Stimulated activated CD4-positive, alpha-beta T cell treated with anti-CD3 and anti-CD28 coated beads, Interleukin-4, amount 100 ng/mL, for 24 hours (primary cell): ENCODE results near the gene PLPP4.

Experiments
- DNase-seq: peaks from one replicate; pipeline ENCODE4 v3.0.0-alpha.2; 2020

The PLPP4 gene

DNA sequence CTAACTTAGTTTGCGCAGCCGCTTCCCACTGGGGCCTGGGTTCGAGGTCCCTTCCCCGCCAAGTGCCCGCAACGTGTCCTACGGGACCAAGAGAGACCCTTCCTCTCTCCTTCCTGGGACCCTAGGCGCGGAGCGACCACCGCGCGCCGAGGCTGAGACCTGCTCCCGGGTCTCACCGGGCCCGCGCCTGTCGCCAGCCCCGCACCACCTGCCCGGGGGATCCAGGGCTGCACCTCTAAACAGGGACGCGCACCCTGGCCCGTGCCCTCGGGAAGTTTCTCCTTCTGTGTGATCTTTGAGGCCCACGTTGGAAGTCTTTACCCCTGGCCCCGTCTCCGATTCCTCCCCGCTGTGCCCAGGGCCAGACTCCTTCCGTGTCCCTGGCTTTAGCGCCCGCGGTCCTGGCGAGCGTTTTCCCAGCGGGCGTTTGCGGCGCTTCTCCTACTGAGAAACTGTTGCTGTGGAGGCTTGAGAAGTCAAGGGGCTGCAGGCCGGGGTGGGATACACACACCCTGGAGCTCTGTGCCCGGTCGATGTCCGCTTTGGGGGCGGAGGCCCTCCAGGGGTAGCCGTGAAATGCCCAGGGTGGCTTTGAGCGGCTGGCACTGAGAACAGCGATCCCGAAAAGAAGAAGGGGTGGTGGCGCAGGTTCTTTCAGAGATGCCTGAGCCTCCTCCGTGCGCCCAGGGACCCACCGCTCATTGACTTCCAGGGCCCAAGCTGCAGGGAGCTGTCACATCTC is 575 bp downstream of the PLPP4 start:
- no peak for DNase-seq

DNA sequence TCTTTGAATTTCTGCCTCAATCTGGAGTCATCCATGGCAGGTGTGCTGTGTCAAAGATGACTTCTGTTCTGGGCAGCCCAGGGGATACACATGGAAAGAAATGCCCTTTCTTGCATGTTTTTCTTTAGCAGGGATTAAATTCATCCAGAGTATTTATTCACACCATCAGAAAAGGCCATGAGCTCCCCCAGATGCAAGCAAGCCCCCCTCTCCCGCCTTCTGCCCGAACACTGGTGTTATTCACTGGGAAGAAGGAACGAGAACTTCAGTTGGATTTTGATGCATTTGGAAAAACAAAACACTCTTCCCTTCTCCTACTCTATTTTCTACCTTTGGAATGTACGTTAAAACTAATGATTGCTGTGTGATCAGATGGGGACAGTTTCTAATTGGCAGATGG is 1.4 kb downstream of the PLPP4 start:
- DNase-seq, result no peak

DNA sequence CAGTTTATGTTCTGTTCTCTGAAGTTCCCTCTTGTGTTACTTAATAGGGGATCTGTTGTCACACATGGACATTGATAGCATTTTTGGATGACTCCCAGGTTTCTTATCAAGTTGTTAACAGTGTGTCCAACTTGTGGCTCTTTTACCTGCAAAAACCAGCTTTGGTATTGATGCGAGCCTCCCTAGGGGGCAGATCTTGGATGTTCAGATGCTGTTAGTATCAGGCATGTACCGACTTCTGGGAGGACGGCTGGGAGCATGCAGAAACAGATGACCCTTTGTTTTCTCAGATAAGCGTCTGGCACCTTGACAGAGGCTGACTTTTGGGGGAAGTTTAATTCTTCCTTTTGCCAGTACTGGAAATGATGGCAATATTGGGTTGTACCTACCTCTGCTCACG is 2.2 kb downstream of the PLPP4 start:
- no peak for DNase-seq

- DNase-seq, result no peak
Observed at GRCh38 chr10:120460186-120460585, 3.2 kb downstream of the PLPP4 start.

DNA sequence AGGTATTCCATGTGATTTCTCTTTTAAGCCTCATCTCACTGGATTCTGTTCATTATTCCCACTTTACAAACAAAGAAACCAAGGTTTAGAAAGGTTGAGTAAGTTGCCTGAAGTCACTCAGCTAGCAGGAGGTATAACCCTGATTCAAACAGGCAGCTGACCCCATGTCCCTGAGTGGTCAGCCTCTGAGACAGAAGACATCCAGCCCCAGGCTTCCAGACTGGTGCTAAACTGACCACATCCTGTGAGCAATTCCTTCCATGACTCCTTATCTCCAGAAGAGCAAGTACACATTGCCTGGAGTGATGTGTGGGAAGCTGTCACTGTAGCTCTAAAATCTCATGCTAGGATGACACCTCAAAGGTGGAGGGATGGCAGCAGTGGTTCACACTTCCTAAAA is 3.7 kb downstream of the PLPP4 start:
- no peak for DNase-seq

DNA sequence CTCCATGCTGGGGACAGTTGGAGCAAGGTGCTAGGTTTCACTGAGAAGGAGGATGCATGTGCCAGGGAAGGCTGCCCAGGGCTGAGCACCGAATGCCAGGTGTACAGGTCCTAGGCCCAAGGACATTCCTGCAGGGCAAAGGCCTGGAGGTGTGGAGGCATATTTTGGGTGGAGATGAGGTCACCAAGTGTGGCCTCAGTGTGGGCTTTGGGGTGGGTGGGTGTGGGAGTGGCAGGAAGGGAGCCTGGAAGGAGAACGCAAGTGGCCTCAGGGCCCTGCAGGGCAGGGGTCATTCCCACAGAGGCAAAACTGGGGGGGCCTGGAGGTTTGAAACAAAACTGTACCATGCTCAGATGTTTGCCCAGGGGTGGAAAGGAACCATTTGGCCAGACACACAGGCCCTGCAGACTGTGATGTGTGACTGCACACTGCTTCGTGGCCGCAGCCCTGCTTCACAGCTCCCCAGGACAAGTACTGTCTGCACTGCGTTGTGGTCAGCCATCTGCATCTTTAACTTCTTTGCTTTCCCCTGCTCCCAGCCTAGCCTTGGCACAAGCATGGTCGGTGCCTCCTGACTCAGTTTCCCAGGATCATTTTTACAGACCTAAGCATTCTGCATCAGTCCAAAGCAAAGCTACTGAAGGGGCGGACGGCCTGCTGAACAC is 5.1 kb downstream of the PLPP4 start:
- DNase-seq, result no peak

GRCh38 chr10:120465138-120465537 is 8.1 kb downstream of the PLPP4 start:
- no peak for DNase-seq

DNA sequence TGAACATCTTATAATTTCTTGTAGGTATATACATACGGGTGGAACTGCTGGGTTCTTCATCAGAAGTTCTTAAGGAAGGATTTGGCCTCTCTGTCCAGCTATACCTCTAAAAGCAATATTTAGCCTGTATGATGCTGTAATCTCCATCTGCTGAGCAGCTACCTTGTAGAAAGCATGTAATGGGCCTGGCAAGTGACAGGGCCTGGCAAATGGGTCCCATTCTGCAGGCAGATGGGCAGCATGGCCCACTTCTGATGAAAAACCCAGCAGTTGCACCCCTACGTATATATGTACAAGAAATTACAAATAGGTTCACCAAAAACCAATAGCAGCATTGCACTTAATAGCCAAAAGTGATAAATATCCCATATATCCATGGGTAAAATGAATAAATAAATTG is 9.0 kb downstream of the PLPP4 start:
- no peak for DNase-seq

- DNase-seq, result no peak
Observed at GRCh38 chr10:120473593-120473992, 16.6 kb downstream of the PLPP4 start.

DNA sequence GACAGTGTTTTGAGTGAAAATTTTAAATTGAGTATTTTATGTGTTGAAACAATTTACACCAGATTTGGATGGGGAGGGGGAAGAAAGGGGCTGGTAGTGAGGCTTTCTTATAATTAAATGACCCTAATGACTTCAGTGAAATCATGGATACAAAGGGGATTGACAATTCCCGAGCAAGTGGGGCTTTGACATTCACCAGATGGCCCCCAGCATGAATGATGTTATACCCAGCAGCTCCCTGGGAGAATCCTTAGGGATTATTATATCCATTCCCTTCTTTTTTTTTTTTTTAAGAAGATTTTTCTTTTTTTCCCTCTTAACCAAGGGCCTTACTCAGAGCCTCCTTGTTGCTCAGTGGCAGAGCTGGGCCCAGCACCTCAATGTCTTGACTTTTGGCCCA is 17.9 kb downstream of the PLPP4 start:
- DNase-seq, result no peak

DNA sequence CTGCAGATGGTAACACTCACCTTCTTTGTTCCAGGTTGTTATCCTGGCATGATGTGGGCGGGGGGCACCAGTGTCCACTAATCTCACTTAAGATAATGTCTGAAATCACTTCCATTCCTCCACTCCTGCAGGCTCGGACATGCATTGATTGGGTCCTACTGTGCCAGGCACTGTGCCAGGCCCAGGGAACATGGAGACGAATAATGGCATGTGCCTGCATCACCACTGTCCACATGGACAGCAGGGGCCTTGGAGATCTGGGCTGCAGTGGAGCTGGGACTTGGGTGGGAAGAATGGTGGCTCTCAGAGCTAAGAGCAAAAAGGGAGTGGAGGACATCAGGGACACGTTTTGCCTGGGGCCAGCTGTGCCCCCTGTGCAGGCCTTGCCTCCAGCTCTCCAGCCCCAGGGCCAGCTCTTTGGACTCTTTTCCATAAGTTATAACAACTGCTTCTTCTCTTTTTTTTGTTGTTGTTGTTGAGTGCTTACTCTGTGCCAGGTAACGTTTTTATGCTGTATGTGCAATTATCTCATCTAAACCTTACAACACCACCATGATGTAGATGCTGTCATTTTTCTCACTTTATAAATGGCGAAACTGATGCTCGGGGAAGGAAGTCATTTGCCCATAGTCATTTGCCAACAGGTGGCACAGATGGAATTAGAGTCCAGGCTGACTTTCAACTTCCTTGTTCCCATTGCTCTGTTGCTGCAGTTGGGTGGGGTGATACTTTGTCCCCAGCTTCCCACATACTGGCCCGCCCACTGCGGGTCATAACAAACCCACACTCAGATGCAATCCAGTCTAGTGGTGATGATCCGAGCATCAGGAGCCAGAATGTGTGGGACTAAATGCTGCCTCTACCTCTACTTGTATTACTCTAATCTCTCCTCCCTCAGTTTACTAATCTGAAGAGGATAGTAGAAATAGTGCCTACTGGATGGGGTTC is 19.1 kb downstream of the PLPP4 start:
- DNase-seq, result no peak

DNA sequence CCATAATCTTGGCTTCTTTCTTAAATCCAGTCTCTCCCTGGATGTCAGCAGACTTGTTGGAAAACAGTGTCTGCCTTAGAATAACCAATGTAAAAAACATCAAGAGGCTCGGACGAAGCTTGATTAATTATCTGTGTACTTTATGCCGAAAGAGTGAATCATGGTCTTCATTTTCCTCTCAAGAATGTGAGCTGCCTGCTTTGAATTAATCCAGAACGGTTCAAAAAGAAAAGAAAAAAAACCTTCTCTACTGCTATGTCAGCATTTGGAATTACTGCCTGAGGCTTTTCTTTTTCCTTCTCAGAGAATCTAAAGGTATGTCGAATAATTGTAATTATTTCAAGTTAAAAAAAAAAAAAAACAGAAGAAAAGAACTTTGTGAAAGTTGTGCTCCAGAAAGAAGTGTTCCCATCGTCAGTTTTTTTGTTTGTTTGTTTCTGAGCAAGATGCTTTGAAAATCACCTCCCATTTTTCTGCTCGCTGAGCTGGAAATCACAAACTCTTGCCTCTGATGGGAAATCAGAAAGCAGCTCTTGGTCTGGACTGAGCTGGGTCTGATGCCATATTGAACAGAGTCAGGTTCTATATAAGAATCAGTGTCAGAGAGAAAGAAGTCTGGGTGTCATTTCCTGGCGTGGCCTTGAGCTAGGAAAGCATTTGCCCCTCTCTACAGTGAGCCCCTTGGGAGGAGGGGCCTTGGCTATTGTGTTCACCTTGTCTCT is 20.2 kb downstream of the PLPP4 start:
- no peak for DNase-seq

DNA sequence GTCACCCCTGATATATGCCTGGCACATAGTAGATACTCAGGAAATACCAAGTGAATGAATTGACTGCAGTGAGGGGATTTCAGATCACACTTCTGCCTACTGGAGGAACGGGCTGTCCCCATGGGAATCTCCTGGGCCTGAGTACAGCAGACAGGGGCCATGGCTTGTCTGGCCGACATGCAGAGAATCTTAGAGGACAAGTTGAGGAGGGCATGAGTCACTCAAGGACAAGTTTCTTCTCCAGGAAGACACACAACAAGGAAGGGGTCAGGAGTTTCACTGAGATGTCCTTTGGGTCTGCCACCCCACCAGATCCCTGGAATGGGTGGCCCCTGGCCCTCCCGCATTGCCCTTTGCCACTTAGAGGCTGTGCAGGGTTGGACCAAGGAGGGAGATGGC is 20.7 kb downstream of the PLPP4 start:
- no peak for DNase-seq

GRCh38 chr10:120478386-120478785 is 21.4 kb downstream of the PLPP4 start:
- no peak for DNase-seq

DNA sequence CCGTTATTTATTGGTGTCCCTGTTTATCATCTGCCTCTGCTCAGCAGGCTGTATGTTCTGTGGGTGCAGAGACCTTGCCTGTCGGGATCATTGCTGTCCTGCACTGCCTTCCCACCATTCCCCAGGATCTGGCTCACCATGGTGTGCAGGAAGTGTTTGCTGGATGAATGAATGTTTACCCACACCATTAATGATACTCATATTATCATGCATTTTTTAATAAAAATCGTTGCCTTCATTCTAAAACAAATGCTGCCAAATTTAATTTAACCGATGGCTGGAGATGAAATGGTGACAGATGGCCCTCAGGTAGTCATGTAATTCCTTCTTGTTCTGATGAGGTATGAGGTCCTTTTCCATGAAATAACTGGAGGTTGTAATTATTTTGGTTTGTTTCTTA is 22.5 kb downstream of the PLPP4 start:
- DNase-seq, result no peak

DNA sequence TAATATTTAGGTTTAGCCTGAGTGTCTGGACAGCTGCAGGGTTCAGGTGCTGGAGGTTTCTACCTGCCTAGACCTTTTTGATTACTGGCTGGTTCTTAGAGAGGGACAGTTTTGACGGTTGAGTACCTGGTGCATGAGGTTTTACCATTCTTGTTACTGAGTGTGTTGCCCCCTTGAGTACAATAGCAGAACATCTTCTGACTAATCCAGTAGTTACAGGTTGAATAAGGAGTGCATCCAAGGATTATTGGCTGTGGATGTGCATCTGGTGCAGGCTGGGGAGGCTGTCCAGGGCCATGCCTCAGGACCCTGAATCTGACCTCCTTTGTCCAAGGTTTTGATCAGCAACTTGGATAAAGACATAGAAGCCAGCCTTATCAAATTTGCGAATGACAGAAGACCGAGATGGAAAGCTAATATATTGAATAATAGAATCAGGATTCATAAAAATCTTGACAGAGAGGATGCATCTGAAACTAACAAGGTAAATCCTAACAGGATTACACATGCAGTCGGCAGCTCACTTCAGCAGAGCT is 23.1 kb downstream of the PLPP4 start:
- DNase-seq, result no peak

DNA sequence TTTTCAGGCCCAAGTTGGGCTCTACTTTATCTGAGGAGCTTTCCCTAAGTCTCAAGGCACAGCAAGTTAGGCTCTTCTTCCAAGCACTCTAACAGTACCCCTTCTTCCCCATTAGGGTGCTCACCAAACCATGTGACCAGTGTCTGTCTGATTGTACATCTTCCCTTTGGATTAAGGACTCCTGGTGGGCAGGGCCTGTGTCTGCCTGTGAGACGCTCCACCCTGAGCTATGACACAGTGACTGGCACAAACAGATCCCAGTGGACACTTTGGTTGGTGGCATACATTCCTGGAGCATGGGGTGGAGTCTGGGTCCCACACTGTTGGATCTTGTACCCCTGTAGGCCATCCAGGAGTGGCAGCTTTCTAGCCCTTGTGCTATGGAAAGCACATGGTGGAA is 23.8 kb downstream of the PLPP4 start:
- DNase-seq, result no peak

- no peak for DNase-seq
Observed at GRCh38 chr10:120483006-120483405, 26.0 kb downstream of the PLPP4 start.

GRCh38 chr10:120483651-120484301 is 26.7 kb downstream of the PLPP4 start:
- DNase-seq, result no peak

- no peak for DNase-seq
Observed at GRCh38 chr10:120485946-120486345, 28.9 kb downstream of the PLPP4 start.

DNA sequence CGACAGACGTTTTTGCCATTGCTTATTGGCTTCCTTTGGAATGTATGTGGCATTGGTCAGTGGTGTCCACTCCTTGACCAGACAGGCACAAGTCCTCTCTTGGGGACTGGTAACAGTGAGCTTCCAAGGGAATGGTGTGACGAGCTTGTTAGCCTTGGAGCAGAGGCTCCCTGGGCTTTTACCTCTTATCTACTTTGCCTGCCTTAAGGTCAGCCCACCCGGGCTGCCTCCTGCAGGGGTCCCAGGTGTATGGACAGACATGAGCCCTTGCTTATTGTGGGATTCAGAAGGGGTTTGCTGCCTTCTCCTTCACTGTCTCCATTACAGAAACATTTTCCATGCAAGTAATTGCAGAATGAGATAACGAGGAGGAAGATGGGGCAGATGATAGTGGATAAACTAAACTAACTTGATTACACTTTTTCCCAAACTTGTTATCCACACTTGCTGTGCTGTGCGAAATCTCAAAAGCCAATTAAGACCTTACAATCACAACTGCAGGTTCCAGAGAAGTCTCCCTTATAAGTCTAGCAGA is 29.7 kb downstream of the PLPP4 start:
- DNase-seq, result no peak

- no peak for DNase-seq
Observed at GRCh38 chr10:120490288-120490687, 33.3 kb downstream of the PLPP4 start.
